ENCODE results near the gene ID3.

GRCh38 chr1:23530087-23530746 lies 29.1 kb downstream of the ID3 start:
- TF ChIP-seq, protein P1, sequence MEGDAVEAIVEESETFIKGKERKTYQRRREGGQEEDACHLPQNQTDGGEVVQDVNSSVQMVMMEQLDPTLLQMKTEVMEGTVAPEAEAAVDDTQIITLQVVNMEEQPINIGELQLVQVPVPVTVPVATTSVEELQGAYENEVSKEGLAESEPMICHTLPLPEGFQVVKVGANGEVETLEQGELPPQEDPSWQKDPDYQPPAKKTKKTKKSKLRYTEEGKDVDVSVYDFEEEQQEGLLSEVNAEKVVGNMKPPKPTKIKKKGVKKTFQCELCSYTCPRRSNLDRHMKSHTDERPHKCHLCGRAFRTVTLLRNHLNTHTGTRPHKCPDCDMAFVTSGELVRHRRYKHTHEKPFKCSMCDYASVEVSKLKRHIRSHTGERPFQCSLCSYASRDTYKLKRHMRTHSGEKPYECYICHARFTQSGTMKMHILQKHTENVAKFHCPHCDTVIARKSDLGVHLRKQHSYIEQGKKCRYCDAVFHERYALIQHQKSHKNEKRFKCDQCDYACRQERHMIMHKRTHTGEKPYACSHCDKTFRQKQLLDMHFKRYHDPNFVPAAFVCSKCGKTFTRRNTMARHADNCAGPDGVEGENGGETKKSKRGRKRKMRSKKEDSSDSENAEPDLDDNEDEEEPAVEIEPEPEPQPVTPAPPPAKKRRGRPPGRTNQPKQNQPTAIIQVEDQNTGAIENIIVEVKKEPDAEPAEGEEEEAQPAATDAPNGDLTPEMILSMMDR (IDR thresholded peaks at IDR 0.05), result no peak
- TF ChIP-seq REST (IDR thresholded peaks at IDR 0.05; ENCODE audit: low read depth, low read length), result no peak
- TF ChIP-seq RXRA (IDR thresholded peaks at IDR 0.05; ENCODE audit: borderline replicate concordance, low read depth), result no peak
- no peak for TF ChIP-seq TAF1 (IDR thresholded peaks at IDR 0.05; ENCODE audit: borderline replicate concordance, low read depth, low read length)
- no peak for TF ChIP-seq EP300 (IDR thresholded peaks at IDR 0.05; ENCODE audit: borderline replicate concordance in 1 of 2, low read depth in 1 of 2, low read length in 1 of 2)
- TF ChIP-seq TEAD4 (IDR thresholded peaks at IDR 0.05; ENCODE audit: borderline replicate concordance, insufficient read depth), result no peak
- no peak for TF ChIP-seq MAX (IDR thresholded peaks at IDR 0.05; ENCODE audit: low read depth)
